ENCODE results near the gene DMRTB1. TPM values are rescaled to one million over a fixed set of nuclear protein-coding genes. Genes with fewer than 3 reads are reported as not detected.
A peak's percentile ranks its signal among the peaks of the same experiment; 100 is the strongest.

DMRTB1 gene
- total RNA-seq, 1 donor from 2014 or later: not detected

GRCh38 chr1:53435151-53435550 lies 24.0 kb upstream of the DMRTB1 start:
- DNase-seq (ENCODE audit: low read depth in 2 of 2): no peak

GRCh38 chr1:53438427-53439336 lies 20.5 kb upstream of the DMRTB1 start:
- no peak for DNase-seq (ENCODE audit: low read depth in 2 of 2)

GRCh38 chr1:53439337-53440207 lies 19.6 kb upstream of the DMRTB1 start:
- no peak for DNase-seq (ENCODE audit: low read depth in 2 of 2)

GRCh38 chr1:53440633-53441032 lies 18.6 kb upstream of the DMRTB1 start:
- DNase-seq (ENCODE audit: low read depth in 2 of 2): no peak

GRCh38 chr1:53442299-53442698 lies 16.9 kb upstream of the DMRTB1 start:
- peak in 1 of 2 donors; percentile 6 for DNase-seq (ENCODE audit: low read depth in 2 of 2)

GRCh38 chr1:53446051-53446450 lies 13.1 kb upstream of the DMRTB1 start:
- no peak for DNase-seq (ENCODE audit: low read depth in 2 of 2)

- no peak for DNase-seq (ENCODE audit: low read depth in 2 of 2)
Observed at GRCh38 chr1:53447413-53447812, 11.8 kb upstream of the DMRTB1 start.

GRCh38 chr1:53448241-53448841 lies 10.9 kb upstream of the DMRTB1 start:
- DNase-seq (ENCODE audit: low read depth in 2 of 2): no peak

- no peak for DNase-seq (ENCODE audit: low read depth in 2 of 2)
Observed at GRCh38 chr1:53449021-53449420, 10.2 kb upstream of the DMRTB1 start.

GRCh38 chr1:53449693-53450092 lies 9.5 kb upstream of the DMRTB1 start:
- no peak for DNase-seq (ENCODE audit: low read depth in 2 of 2)

- DNase-seq (ENCODE audit: low read depth in 2 of 2): no peak
Observed at GRCh38 chr1:53450225-53450624, 9.0 kb upstream of the DMRTB1 start.

- no peak for DNase-seq (ENCODE audit: low read depth in 2 of 2)
Observed at GRCh38 chr1:53454019-53454418, 5.2 kb upstream of the DMRTB1 start.

GRCh38 chr1:53455364-53455991 lies 3.7 kb upstream of the DMRTB1 start:
- DNase-seq (ENCODE audit: low read depth in 2 of 2): no peak

GRCh38 chr1:53458634-53459033 lies 565 bp upstream of the DMRTB1 start:
- no peak for DNase-seq (ENCODE audit: low read depth in 2 of 2)

- DNase-seq (ENCODE audit: low read depth in 2 of 2): no peak
Observed at GRCh38 chr1:53460211-53460634, 1.0 kb downstream of the DMRTB1 start.

GRCh38 chr1:53460666-53461322 lies 1.6 kb downstream of the DMRTB1 start:
- DNase-seq (ENCODE audit: low read depth in 2 of 2): no peak

GRCh38 chr1:53461323-53462044 lies 2.3 kb downstream of the DMRTB1 start:
- DNase-seq (ENCODE audit: low read depth in 2 of 2): no peak

- DNase-seq (ENCODE audit: low read depth in 2 of 2): no peak
Observed at GRCh38 chr1:53462193-53462592, 3.0 kb downstream of the DMRTB1 start.

GRCh38 chr1:53462769-53463501 lies 3.7 kb downstream of the DMRTB1 start:
- no peak for DNase-seq (ENCODE audit: low read depth in 2 of 2)
